Measurements from ENCODE around the gene FTO.

FTO gene

GRCh38 chr16:53908731-53909130, 204.8 kb downstream of the FTO start:
- DNase-seq = no peak

- no peak for DNase-seq
Measured at GRCh38 chr16:53910990-53911389, 207.0 kb downstream of the FTO start.

- DNase-seq = no peak
Measured at GRCh38 chr16:53911513-53911912, 207.6 kb downstream of the FTO start.

- no peak for DNase-seq
Measured at GRCh38 chr16:53912155-53912554, 208.2 kb downstream of the FTO start.

GRCh38 chr16:53913099-53913870, 209.3 kb downstream of the FTO start:
- DNase-seq = peak; percentile 56

GRCh38 chr16:53913920-53914319, 210.0 kb downstream of the FTO start:
- no peak for DNase-seq

GRCh38 chr16:53914736-53915135, 210.8 kb downstream of the FTO start:
- DNase-seq = no peak

- no peak for DNase-seq
Measured at GRCh38 chr16:53915452-53916160, 211.7 kb downstream of the FTO start.

- no peak for DNase-seq
Measured at GRCh38 chr16:53920988-53921387, 217.0 kb downstream of the FTO start.

GRCh38 chr16:53922067-53922806, 218.3 kb downstream of the FTO start:
- DNase-seq = no peak

- DNase-seq = no peak
Measured at GRCh38 chr16:53922807-53923571, 219.0 kb downstream of the FTO start.

GRCh38 chr16:53924331-53925106, 220.6 kb downstream of the FTO start:
- no peak for DNase-seq

GRCh38 chr16:53925107-53925410, 221.1 kb downstream of the FTO start:
- no peak for DNase-seq

GRCh38 chr16:53925526-53925925, 221.6 kb downstream of the FTO start:
- DNase-seq = no peak

- no peak for DNase-seq
Measured at GRCh38 chr16:53926209-53926608, 222.3 kb downstream of the FTO start.

GRCh38 chr16:53932975-53933374, 229.0 kb downstream of the FTO start:
- DNase-seq = no peak

GRCh38 chr16:53933407-53933806, 229.5 kb downstream of the FTO start:
- no peak for DNase-seq

GRCh38 chr16:53936052-53936451, 232.1 kb downstream of the FTO start:
- DNase-seq = no peak

- no peak for DNase-seq
Measured at GRCh38 chr16:53936529-53936928, 232.6 kb downstream of the FTO start.

GRCh38 chr16:53937161-53937880, 233.4 kb downstream of the FTO start:
- DNase-seq = no peak

GRCh38 chr16:53944025-53944424, 240.1 kb downstream of the FTO start:
- no peak for DNase-seq

- no peak for DNase-seq
Measured at GRCh38 chr16:53945996-53946395, 242.0 kb downstream of the FTO start.

Data from activated CD8-positive, alpha-beta memory T cell treated with anti-CD3 and anti-CD28 coated beads, Interleukin-2, amount 50 U/mL, for 48 hours (primary cell).